CD14-positive monocyte (primary cell): ENCODE measurements around the gene AQP6. TPM values are rescaled to one million over a fixed set of nuclear protein-coding genes. Genes with fewer than 3 reads are reported as not detected.
A peak's percentile ranks its signal among the peaks of the same experiment; 100 is the strongest.

Source experiments
- DNase-seq, 3 donors: peaks; one replicate each; pipeline ENCODE4 v3.0.0-alpha.2; 2011 to 2022
- H2AFZ ChIP-seq: 2 replicates; pipeline ENCODE4 v1.6.0; 2012; ENCODE audit warnings: mild to moderate bottlenecking, low read depth, low read length, inconsistent platforms; ENCODE audit not compliant: insufficient read depth, poor library complexity, severe bottlenecking
- H3K27ac ChIP-seq, 2 donors: 1 replicate in 1 of 2; 2 replicates in 1 of 2; pipeline ENCODE4 v1.5.1; 2012 to 2013; ENCODE audit warnings: low read length in 2 of 2, control low read depth in 1 of 2, inconsistent platforms in 1 of 2, low read depth in 1 of 2, mild to moderate bottlenecking in 1 of 2
- H3K27me3 ChIP-seq, 2 donors: one replicate each; pipeline versions ENCODE4 v1.6.0 to v1.6.1; 2011 to 2013; ENCODE audit warnings: low read length in 2 of 2; ENCODE audit not compliant: control insufficient read depth in 2 of 2, insufficient read depth in 2 of 2
- H3K36me3 ChIP-seq, 2 donors: replicated peaks in 1 of 2; 1 replicate in 1 of 2; 2 replicates in 1 of 2; pipeline versions ENCODE4 v1.5.1 to v1.6.1; 2012 to 2013; ENCODE audit warnings: low read length in 2 of 2, control low read depth in 1 of 2, inconsistent platforms in 1 of 2, mild to moderate bottlenecking in 1 of 2; ENCODE audit not compliant: insufficient read depth in 2 of 2, control insufficient read depth in 1 of 2
- H3K4me1 ChIP-seq, 2 donors: 1 replicate in 1 of 2; 2 replicates in 1 of 2; pipeline versions ENCODE4 v1.5.1 to v1.6.1; 2012 to 2013; ENCODE audit warnings: low read length in 2 of 2, control low read depth in 1 of 2, inconsistent platforms in 1 of 2, mild to moderate bottlenecking in 1 of 2, moderate library complexity in 1 of 2; ENCODE audit not compliant: insufficient read depth in 2 of 2, control insufficient read depth in 1 of 2
- H3K4me2 ChIP-seq: replicated peaks from 2 replicates; pipeline ENCODE3; 2012; ENCODE audit warnings: low read length, moderate library complexity, mild to moderate bottlenecking; ENCODE audit not compliant: poor library complexity, severe bottlenecking; ENCODE audit errors: extremely low read depth
- H3K4me3 ChIP-seq, 3 experiments: fragments of 200-600 bp in 1 of 3; sonication (generic) in 1 of 3; replicated peaks in 1 of 3; 1 replicate in 2 of 3; 2 replicates in 1 of 3; pipeline ENCODE4 v1.5.1; 2011 to 2013; ENCODE audit warnings: low read length in 3 of 3, mild to moderate bottlenecking in 3 of 3, control low read depth in 2 of 3, low read depth in 2 of 3, inconsistent platforms in 1 of 3, moderate library complexity in 1 of 3
- H3K79me2 ChIP-seq: 2 replicates; pipeline ENCODE4 v1.6.0; 2012; ENCODE audit warnings: mild to moderate bottlenecking, control low read depth, inconsistent platforms, low read length, moderate library complexity; ENCODE audit not compliant: insufficient read depth
- H3K9ac ChIP-seq: 2 replicates; pipeline ENCODE4 v1.6.0; 2017; ENCODE audit warnings: low read length, mild to moderate bottlenecking; ENCODE audit not compliant: insufficient read depth, poor library complexity, severe bottlenecking
- H3K9me3 ChIP-seq, 2 donors: replicated peaks in 1 of 2; 1 replicate in 1 of 2; 2 replicates in 1 of 2; pipeline versions ENCODE4 v1.5.1 to v1.6.1; 2012 to 2013; ENCODE audit warnings: low read length in 2 of 2, control low read depth in 1 of 2; ENCODE audit not compliant: control insufficient read depth in 1 of 2, insufficient read depth in 1 of 2
- H4K20me1 ChIP-seq: 2 replicates; pipeline ENCODE4 v1.6.0; 2012; ENCODE audit warnings: mild to moderate bottlenecking, low read length, control low read depth, moderate library complexity; ENCODE audit not compliant: insufficient read depth
- H3K27ac Mint-ChIP-seq, 7 donors: one replicate each; pipeline ENCODE4 v1.8.0; 2020; ENCODE audit warnings: mild to moderate bottlenecking in 7 of 7, mixed read lengths in 7 of 7, moderate library complexity in 6 of 7, inconsistent platforms in 2 of 7
- H3K27me3 Mint-ChIP-seq, 3 donors: one replicate each; pipeline ENCODE4 v1.8.0; 2021 to 2022; ENCODE audit warnings: low read depth in 3 of 3, mild to moderate bottlenecking in 3 of 3, mixed read lengths in 3 of 3, moderate library complexity in 3 of 3, inconsistent platforms in 1 of 3
- H3K36me3 Mint-ChIP-seq, 2 donors: one replicate each; pipeline ENCODE4 v1.8.0; 2020; ENCODE audit warnings: mixed read lengths in 2 of 2, inconsistent platforms in 1 of 2, mild to moderate bottlenecking in 1 of 2
- H3K4me1 Mint-ChIP-seq: one replicate; pipeline ENCODE4 v1.8.0; 2020; ENCODE audit warnings: mild to moderate bottlenecking, mixed read lengths
- H3K4me3 Mint-ChIP-seq, 2 donors: one replicate each; pipeline ENCODE4 v1.8.0; 2020; ENCODE audit warnings: mild to moderate bottlenecking in 2 of 2, mixed read lengths in 2 of 2, moderate library complexity in 1 of 2
- H3K9me3 Mint-ChIP-seq, 7 donors: one replicate each; pipeline ENCODE4 v1.8.0; 2020 to 2022; ENCODE audit warnings: mixed read lengths in 7 of 7, mild to moderate bottlenecking in 6 of 7, moderate library complexity in 6 of 7, inconsistent platforms in 2 of 7
- WGBS: methylation state at CpG from one replicate; pipeline ENCODE4 v1.1.5; 2013; ENCODE audit warnings: missing lambda C conversion rate; ENCODE audit not compliant: insufficient coverage; 5-methylcytosine and 5-hydroxymethylcytosine counted together
- intact Hi-C, 2 donors: fragments of 100-400 bp; cut with micrococcal nuclease; formaldehyde crosslinking; loops; one replicate each; pipeline versions ENCODE4 v1.15.0 to v1.15.1; 2023
- polyA plus RNA-seq, 3 donors: library from polyadenylated mRNA; depleted of rRNA in 1 of 3; unstranded in 2 of 3; stranded (reverse) in 1 of 3; fragments of 300-500 nt in 2 of 3; fragments of >200 nt in 1 of 3; fragmentation: Illumina TruSeq in 2 of 3; gene quantifications; 1 replicate in 2 of 3; 2 replicates in 1 of 3; pipeline ENCODE4 v1.2.3, GENCODE V29; 2012 to 2021
- TF ChIP-seq, protein P1 (sequence below): fragments of 200-600 bp; IDR thresholded peaks from one replicate; pipeline ENCODE4 v1.8.0; 2022; ENCODE audit warnings: antibody characterized with exemption, mild to moderate bottlenecking

AQP6 gene
- polyA plus RNA-seq, 3 donors = 0.04 TPM; not detected in 2

DNA sequence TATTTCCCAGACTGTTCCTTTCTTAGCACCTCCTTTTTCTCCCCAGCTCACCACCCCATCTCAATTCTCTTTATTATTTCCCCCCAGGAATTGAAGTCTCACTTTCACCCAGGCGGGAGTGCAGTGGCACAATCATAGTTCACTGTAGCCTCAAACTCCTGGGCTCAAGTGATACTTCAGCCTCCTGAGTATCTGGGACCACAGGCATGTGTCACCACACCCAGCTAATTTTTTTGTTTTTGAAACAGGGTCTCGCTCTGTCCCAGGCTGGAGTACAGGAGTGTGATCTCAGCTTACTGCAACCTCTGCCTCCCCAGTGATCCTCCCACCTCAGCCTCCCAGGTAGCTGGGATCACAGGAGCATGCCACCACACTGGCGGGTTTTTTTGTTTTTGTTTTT lies 41.6 kb downstream of the AQP6 start:
- Mint-ChIP-seq H3K36me3 (peaks cover 21 to 51% of the 10 kb centered on the region in 2 donors), H3K27me3 (no peaks in the 10 kb centered on the region), H3K9me3 (no peaks in the 10 kb centered on the region), H3K27ac (peak overlapping the region in 4 of 7 donors; percentile 64 to 85 (median 78)), H3K4me1 (peaks cover 29% of the 10 kb centered on the region), H3K4me3 (no peak overlapping the region)
- Histone ChIP-seq H3K4me3 (no peak overlapping the region), H4K20me1 (no peaks in the 10 kb centered on the region), H3K9me3 (no peaks in the 10 kb centered on the region), H3K27me3 (no peaks in the 10 kb centered on the region), H3K36me3 (peaks cover 7 to 27% of the 10 kb centered on the region in 2 donors), H2AFZ (no peak overlapping the region), H3K4me1 (peaks cover 18 to 24% of the 10 kb centered on the region in 2 donors), H3K79me2 (peaks cover 92% of the 10 kb centered on the region), H3K27ac (peak overlapping the region in 1 of 2 donors; percentile 52), H3K9ac (no peak overlapping the region), H3K4me2 (no peak overlapping the region)
- TF ChIP-seq, protein P1, sequence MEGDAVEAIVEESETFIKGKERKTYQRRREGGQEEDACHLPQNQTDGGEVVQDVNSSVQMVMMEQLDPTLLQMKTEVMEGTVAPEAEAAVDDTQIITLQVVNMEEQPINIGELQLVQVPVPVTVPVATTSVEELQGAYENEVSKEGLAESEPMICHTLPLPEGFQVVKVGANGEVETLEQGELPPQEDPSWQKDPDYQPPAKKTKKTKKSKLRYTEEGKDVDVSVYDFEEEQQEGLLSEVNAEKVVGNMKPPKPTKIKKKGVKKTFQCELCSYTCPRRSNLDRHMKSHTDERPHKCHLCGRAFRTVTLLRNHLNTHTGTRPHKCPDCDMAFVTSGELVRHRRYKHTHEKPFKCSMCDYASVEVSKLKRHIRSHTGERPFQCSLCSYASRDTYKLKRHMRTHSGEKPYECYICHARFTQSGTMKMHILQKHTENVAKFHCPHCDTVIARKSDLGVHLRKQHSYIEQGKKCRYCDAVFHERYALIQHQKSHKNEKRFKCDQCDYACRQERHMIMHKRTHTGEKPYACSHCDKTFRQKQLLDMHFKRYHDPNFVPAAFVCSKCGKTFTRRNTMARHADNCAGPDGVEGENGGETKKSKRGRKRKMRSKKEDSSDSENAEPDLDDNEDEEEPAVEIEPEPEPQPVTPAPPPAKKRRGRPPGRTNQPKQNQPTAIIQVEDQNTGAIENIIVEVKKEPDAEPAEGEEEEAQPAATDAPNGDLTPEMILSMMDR = no peak
- DNase-seq = no peak
- 88% methylated on average over 1 of the region's 3 CpGs for WGBS
- intact Hi-C loops = no loop called here

DNA sequence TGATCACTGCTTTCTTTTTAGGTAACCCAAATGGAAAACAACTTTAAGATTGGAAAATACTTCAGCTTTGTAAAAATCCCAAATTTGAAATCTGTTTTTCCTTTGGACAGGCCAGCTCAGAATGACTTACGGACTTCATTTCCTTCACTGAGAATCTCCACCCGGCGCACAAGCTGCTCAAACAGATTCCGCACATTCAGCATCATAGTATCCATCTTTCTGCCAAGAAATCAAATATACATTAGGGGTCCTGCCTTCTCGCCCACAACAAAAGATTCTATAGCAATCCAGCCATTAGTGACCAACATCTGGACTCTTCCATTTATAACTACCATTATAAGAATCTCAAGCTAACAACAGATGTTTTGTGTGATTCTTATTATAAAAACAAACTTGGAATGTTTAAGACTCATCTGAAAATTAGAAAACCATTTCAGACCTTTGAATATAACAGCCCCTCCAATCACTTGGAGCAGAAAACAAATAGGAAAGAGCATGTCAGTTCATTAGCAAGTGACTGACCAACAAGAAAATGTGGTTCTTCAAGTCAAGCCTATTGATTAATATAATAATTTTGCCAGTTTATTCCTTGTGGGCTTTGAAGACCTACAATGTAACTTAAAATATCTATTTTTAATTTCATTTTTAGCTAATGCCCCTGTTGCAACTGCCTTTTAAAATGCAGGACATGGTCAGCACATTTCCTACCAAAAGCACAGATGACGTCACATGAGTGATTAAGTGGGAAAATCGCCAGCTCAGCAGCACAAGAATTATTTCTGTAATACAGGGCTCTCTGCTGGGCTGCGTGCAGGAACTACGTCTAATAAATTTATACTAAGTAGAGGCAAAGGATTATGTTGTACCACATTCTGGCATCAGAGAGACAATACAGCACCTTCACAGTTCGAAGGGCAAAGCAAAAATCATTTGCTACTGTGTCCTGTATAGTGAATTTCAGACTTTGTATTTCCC lies 44.0 kb downstream of the AQP6 start:
- peak overlapping the region in 1 of 3 experiments; percentile 60 for H3K4me3 ChIP-seq
- TF ChIP-seq, protein P1 = no peak
- H3K4me2 ChIP-seq = peak overlapping the region; percentile 53
- DNase-seq = peak; percentile 71 to 90 (median 78)
- Mint-ChIP-seq H3K9me3 (no peaks in the 10 kb centered on the region), H3K4me1 (peaks cover 31% of the 10 kb centered on the region), H3K27me3 (no peaks in the 10 kb centered on the region), H3K4me3 (peak overlapping the region in 1 of 2 donors; percentile 37), H3K36me3 (peaks cover 17 to 31% of the 10 kb centered on the region in 2 donors), H3K27ac (peak overlapping the region; percentile 64 to 96 (median 92))
- no peaks in the 10 kb centered on the region for H3K9me3 ChIP-seq
- H3K27ac ChIP-seq = peak overlapping the region; percentile 4 to 85
- H3K27me3 ChIP-seq = no peaks in the 10 kb centered on the region
- H4K20me1 ChIP-seq = no peaks in the 10 kb centered on the region
- peaks cover 9 to 21% of the 10 kb centered on the region in 2 donors for H3K36me3 ChIP-seq
- WGBS = 98% methylated on average over 5 of the region's 10 CpGs
- H3K4me1 ChIP-seq = peaks cover 18 to 24% of the 10 kb centered on the region in 2 donors
- H3K79me2 ChIP-seq = peaks cover 95% of the 10 kb centered on the region
- peak overlapping the region; percentile 53 for H2AFZ ChIP-seq
- intact Hi-C loops = no loop called here
- H3K9ac ChIP-seq = peak overlapping the region; percentile 34
